Right lobe of liver (tissue), 4 donors: ENCODE measurements around the gene PPOX.

Experiments used
- POLR2A ChIP-seq: fragments of 450-650 bp; IDR thresholded peaks from one replicate; pipeline ENCODE4 v1.6.1; 2017; ENCODE audit warnings: antibody characterized with exemption, mild to moderate bottlenecking
- TF ChIP-seq, protein P1 (sequence below), 4 donors: fragments of 200-600 bp in 3 of 4; fragments of 450-650 bp in 1 of 4; IDR thresholded peaks; one replicate each; pipeline versions ENCODE4 v1.5.1 to v1.8.0; 2016 to 2022; ENCODE audit warnings: antibody characterized with exemption in 4 of 4, mild to moderate bottlenecking in 2 of 4
- donor health status: DM: no; HTN: no; CAD: no.
- donor health status: DM: no; HTN: no; CAD: no.
- donor health status: DM: no; HTN: yes; CAD: no.

DNA sequence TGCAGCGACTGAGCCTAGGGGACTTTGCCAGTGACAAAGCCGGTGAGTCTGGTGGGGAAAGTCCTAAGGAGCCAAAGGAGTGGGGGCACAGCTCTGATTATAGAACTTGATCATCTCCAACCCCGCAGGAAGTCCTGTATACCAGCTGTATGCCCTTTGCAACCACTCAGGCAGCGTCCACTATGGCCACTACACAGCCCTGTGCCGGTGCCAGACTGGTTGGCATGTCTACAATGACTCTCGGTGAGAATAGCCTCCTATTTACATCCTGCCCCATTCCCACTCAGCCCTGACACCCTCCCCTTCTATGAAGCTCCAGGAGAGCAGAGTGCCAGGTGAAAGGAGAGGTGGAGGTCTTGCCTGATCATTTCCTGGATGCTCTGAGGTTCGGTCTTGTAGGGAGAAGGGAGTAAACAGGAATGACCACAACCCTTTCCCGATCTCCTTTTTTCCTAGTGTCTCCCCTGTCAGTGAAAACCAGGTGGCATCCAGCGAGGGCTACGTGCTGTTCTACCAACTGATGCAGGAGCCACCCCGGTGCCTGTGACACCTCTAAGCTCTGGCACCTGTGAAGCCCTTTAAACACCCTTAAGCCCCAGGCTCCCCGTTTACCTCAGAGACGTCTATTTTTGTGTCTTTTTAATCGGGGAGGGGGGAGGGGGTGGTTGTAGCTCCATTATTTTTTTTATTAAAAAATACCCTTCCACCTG lies 1.2 kb upstream of the PPOX start:
- TF ChIP-seq, protein P1, sequence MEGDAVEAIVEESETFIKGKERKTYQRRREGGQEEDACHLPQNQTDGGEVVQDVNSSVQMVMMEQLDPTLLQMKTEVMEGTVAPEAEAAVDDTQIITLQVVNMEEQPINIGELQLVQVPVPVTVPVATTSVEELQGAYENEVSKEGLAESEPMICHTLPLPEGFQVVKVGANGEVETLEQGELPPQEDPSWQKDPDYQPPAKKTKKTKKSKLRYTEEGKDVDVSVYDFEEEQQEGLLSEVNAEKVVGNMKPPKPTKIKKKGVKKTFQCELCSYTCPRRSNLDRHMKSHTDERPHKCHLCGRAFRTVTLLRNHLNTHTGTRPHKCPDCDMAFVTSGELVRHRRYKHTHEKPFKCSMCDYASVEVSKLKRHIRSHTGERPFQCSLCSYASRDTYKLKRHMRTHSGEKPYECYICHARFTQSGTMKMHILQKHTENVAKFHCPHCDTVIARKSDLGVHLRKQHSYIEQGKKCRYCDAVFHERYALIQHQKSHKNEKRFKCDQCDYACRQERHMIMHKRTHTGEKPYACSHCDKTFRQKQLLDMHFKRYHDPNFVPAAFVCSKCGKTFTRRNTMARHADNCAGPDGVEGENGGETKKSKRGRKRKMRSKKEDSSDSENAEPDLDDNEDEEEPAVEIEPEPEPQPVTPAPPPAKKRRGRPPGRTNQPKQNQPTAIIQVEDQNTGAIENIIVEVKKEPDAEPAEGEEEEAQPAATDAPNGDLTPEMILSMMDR (IDR thresholded peaks at IDR 0.05) = no peak
- no peak for TF ChIP-seq POLR2A
